Mesendoderm (in vitro differentiated cells): ENCODE results near the gene TRAK1.
A peak's percentile ranks its signal among the peaks of the same experiment; 100 is the strongest.

ENCODE experiments used
- DNase-seq: peaks from one replicate; pipeline ENCODE4 v3.0.0; 2013
- H2AK5ac ChIP-seq: 2 replicates; pipeline ENCODE4 v1.6.1; 2013; ENCODE audit warnings: low read length, inconsistent platforms
- H2BK120ac ChIP-seq: 2 replicates; pipeline ENCODE4 v1.6.1; 2013; ENCODE audit warnings: low read depth, mild to moderate bottlenecking, low read length, moderate library complexity, mixed read lengths
- H2BK15ac ChIP-seq: replicated peaks from 2 replicates; pipeline ENCODE4 v1.6.1; 2013; ENCODE audit warnings: low read depth, mild to moderate bottlenecking, moderate library complexity
- H2BK5ac ChIP-seq: 2 replicates; pipeline ENCODE4 v1.6.1; 2013; ENCODE audit warnings: low read length, inconsistent platforms
- H3K18ac ChIP-seq: 2 replicates; pipeline ENCODE4 v1.6.1; 2013; ENCODE audit warnings: mild to moderate bottlenecking, low read length, mixed read lengths
- H3K23ac ChIP-seq: one replicate; pipeline ENCODE4 v1.6.1; 2013; ENCODE audit warnings: low read length
- H3K27ac ChIP-seq: 2 replicates; pipeline ENCODE4 v1.5.1; 2013; ENCODE audit warnings: low read depth, mild to moderate bottlenecking, inconsistent platforms, low read length, moderate library complexity
- H3K27me3 ChIP-seq: 2 replicates; pipeline ENCODE4 v1.6.1; 2013; ENCODE audit warnings: low read length, control low read depth, mild to moderate bottlenecking, inconsistent platforms; ENCODE audit not compliant: insufficient read depth, poor library complexity
- H3K36me3 ChIP-seq: 2 replicates; pipeline ENCODE4 v1.6.1; 2013; ENCODE audit warnings: low read length, inconsistent platforms; ENCODE audit not compliant: control insufficient read depth, insufficient read depth
- H3K4ac ChIP-seq: one replicate; pipeline ENCODE4 v1.6.1; 2013; ENCODE audit warnings: low read depth, mild to moderate bottlenecking, low read length, moderate library complexity
- H3K4me1 ChIP-seq: 2 replicates; pipeline ENCODE4 v1.6.1; 2013; ENCODE audit warnings: low read depth, low read length, inconsistent platforms; ENCODE audit not compliant: control insufficient read depth
- H3K4me2 ChIP-seq: 2 replicates; pipeline ENCODE4 v1.6.1; 2013; ENCODE audit warnings: low read length
- H3K4me3 ChIP-seq: 2 replicates; pipeline ENCODE4 v1.5.1; 2013; ENCODE audit warnings: mild to moderate bottlenecking, low read length
- H3K56ac ChIP-seq: one replicate; pipeline ENCODE4 v1.6.1; 2013; ENCODE audit warnings: low read length
- H3K79me1 ChIP-seq: 2 replicates; pipeline ENCODE4 v1.6.1; 2013; ENCODE audit warnings: low read length, inconsistent platforms
- H3K79me2 ChIP-seq: 2 replicates; pipeline ENCODE4 v1.6.1; 2013; ENCODE audit warnings: mild to moderate bottlenecking, low read length; ENCODE audit not compliant: control insufficient read depth, insufficient read depth
- H3K9ac ChIP-seq: 2 replicates; pipeline ENCODE4 v1.6.1; 2013; ENCODE audit warnings: low read length, inconsistent platforms
- H4K5ac ChIP-seq: one replicate; pipeline ENCODE4 v1.6.1; 2013; ENCODE audit warnings: low read length
- H4K8ac ChIP-seq: one replicate; pipeline ENCODE4 v1.6.1; 2013; ENCODE audit warnings: low read depth, mild to moderate bottlenecking, control low read depth, low read length, moderate library complexity
- whole genome bisulfite sequencing: extraction: QIAGEN DNeasy Blood & Tissue Kit; methylation state at CpG from one replicate; pipeline ENCODE4 v1.1.7; 2013; ENCODE audit warnings: low lambda C conversion rate, missing lambda C conversion rate; ENCODE audit not compliant: insufficient coverage; ENCODE audit errors: extremely low coverage; 5-methylcytosine and 5-hydroxymethylcytosine counted together

The TRAK1 gene

GRCh38 chr3:42264399-42265058, 173.4 kb downstream of the TRAK1 start:
- no peak overlapping the region for H3K4ac ChIP-seq
- WGBS, result no CpG with 5 or more reads among the region's 37 CpGs

GRCh38 chr3:42265059-42265991, 174.2 kb downstream of the TRAK1 start:
- no peak overlapping the region for H3K9ac ChIP-seq
- no peak overlapping the region for H4K5ac ChIP-seq
- WGBS, result no CpG with 5 or more reads among the region's 60 CpGs
- H3K36me3 ChIP-seq, result no peaks in the 10 kb centered on the region
- H3K4me2 ChIP-seq, result no peak overlapping the region
- peaks cover 19% of the 10 kb centered on the region for H3K27me3 ChIP-seq
- no peak for DNase-seq
- H3K4me1 ChIP-seq, result no peaks in the 10 kb centered on the region
- H3K27ac ChIP-seq, result no peak overlapping the region
- H2AK5ac ChIP-seq, result no peak overlapping the region
- H3K18ac ChIP-seq, result no peak overlapping the region
- H2BK5ac ChIP-seq, result no peak overlapping the region
- H2BK15ac ChIP-seq, result no peak overlapping the region
- no peak overlapping the region for H3K56ac ChIP-seq
- H3K79me2 ChIP-seq, result no peaks in the 10 kb centered on the region
- no peaks in the 10 kb centered on the region for H3K79me1 ChIP-seq
- H3K23ac ChIP-seq, result no peak overlapping the region
- H3K4me3 ChIP-seq, result no peak overlapping the region
- no peak overlapping the region for H4K8ac ChIP-seq
- no peak overlapping the region for H2BK120ac ChIP-seq
- H3K4ac ChIP-seq, result no peak overlapping the region

More at GRCh38 chr3:42264399-42265058, 173.4 kb downstream of the TRAK1 start:
- H2BK120ac ChIP-seq, result no peak overlapping the region
- H3K79me2 ChIP-seq, result no peaks in the 10 kb centered on the region
- H2BK15ac ChIP-seq, result no peak overlapping the region
- no peaks in the 10 kb centered on the region for H3K4me1 ChIP-seq
- H3K9ac ChIP-seq, result no peak overlapping the region
- no peak overlapping the region for H2AK5ac ChIP-seq
- no peak overlapping the region for H3K4me2 ChIP-seq
- no peak overlapping the region for H3K27ac ChIP-seq
- peak; percentile 77 for DNase-seq
- no peak overlapping the region for H3K56ac ChIP-seq
- H3K18ac ChIP-seq, result no peak overlapping the region
- no peak overlapping the region for H4K5ac ChIP-seq
- no peaks in the 10 kb centered on the region for H3K79me1 ChIP-seq
- peaks cover 19% of the 10 kb centered on the region for H3K27me3 ChIP-seq
- H2BK5ac ChIP-seq, result no peak overlapping the region
- no peak overlapping the region for H3K4me3 ChIP-seq
- no peak overlapping the region for H4K8ac ChIP-seq
- H3K23ac ChIP-seq, result no peak overlapping the region
- no peaks in the 10 kb centered on the region for H3K36me3 ChIP-seq

- no peaks in the 10 kb centered on the region for H3K36me3 ChIP-seq
- H3K4ac ChIP-seq, result no peak within 1 kb of the TSS
- H3K9ac ChIP-seq, result no peak within 1 kb of the TSS
- DNase-seq, result no peak
- H3K79me2 ChIP-seq, result no peaks in the 10 kb centered on the region
- no peak within 1 kb of the TSS for H3K4me3 ChIP-seq
- H3K4me1 ChIP-seq, result no peaks in the 10 kb centered on the region
- no peak within 1 kb of the TSS for H2BK5ac ChIP-seq
- no peak within 1 kb of the TSS for H2BK15ac ChIP-seq
- H2BK120ac ChIP-seq, result no peak within 1 kb of the TSS
- H2AK5ac ChIP-seq, result no peak within 1 kb of the TSS
- H3K18ac ChIP-seq, result no peak within 1 kb of the TSS
- H4K5ac ChIP-seq, result no peak within 1 kb of the TSS
- H3K4me2 ChIP-seq, result no peak within 1 kb of the TSS
- H3K79me1 ChIP-seq, result no peaks in the 10 kb centered on the region
- WGBS, result no CpG with 5 or more reads among the region's 16 CpGs
- H3K27me3 ChIP-seq, result peaks cover 19% of the 10 kb centered on the region
- H3K56ac ChIP-seq, result no peak within 1 kb of the TSS
- H4K8ac ChIP-seq, result no peak within 1 kb of the TSS
- no peak within 1 kb of the TSS for H3K23ac ChIP-seq
- no peak within 1 kb of the TSS for H3K27ac ChIP-seq
These were observed 174.9 kb downstream of the TRAK1 start, which contains the start of gene CCK for GRCh38 chr3:42266085-42266484. TSS of gene CCK (minus strand) at chr3:42266185. CDS start at chr3:42263630, 2,555 bp downstream.

GRCh38 chr3:42267878-42268277, 176.7 kb downstream of the TRAK1 start:
- no peak overlapping the region for H3K9ac ChIP-seq
- no peak overlapping the region for H2AK5ac ChIP-seq
- no peak overlapping the region for H3K56ac ChIP-seq
- no peaks in the 10 kb centered on the region for H3K4me1 ChIP-seq
- no peak overlapping the region for H2BK15ac ChIP-seq
- H3K36me3 ChIP-seq, result no peaks in the 10 kb centered on the region
- H4K8ac ChIP-seq, result no peak overlapping the region
- no peak overlapping the region for H3K18ac ChIP-seq
- H3K4ac ChIP-seq, result no peak overlapping the region
- peaks cover 14% of the 10 kb centered on the region for H3K27me3 ChIP-seq
- no peak overlapping the region for H2BK5ac ChIP-seq
- H3K79me2 ChIP-seq, result no peaks in the 10 kb centered on the region
- DNase-seq, result no peak
- no peak overlapping the region for H3K4me2 ChIP-seq
- no peak overlapping the region for H3K4me3 ChIP-seq
- WGBS, result no CpG with 5 or more reads among the region's 6 CpGs
- no peak overlapping the region for H4K5ac ChIP-seq
- H2BK120ac ChIP-seq, result no peak overlapping the region
- H3K79me1 ChIP-seq, result no peaks in the 10 kb centered on the region
- no peak overlapping the region for H3K23ac ChIP-seq
- no peak overlapping the region for H3K27ac ChIP-seq

GRCh38 chr3:42269647-42270046, 178.5 kb downstream of the TRAK1 start:
- Histone ChIP-seq H3K4me3 (no peak overlapping the region), H3K36me3 (no peaks in the 10 kb centered on the region), H3K4me2 (no peak overlapping the region), H3K4me1 (no peaks in the 10 kb centered on the region), H3K4ac (no peak overlapping the region), H3K18ac (no peak overlapping the region), H4K5ac (no peak overlapping the region), H3K27ac (no peak overlapping the region), H4K8ac (no peak overlapping the region), H3K27me3 (no peaks in the 10 kb centered on the region), H2BK15ac (no peak overlapping the region), H3K56ac (no peak overlapping the region), H3K79me2 (no peaks in the 10 kb centered on the region), H2BK5ac (no peak overlapping the region), H2BK120ac (no peak overlapping the region), H3K23ac (no peak overlapping the region), H2AK5ac (no peak overlapping the region), H3K79me1 (no peaks in the 10 kb centered on the region), H3K9ac (no peak overlapping the region)
- no CpG with 5 or more reads among the region's 7 CpGs for WGBS
- no peak for DNase-seq
